Prostate gland (tissue), 2 donors: Measurements from ENCODE around the gene MYDGF. TPM values are rescaled to one million over a fixed set of nuclear protein-coding genes. Genes with fewer than 3 reads are reported as not detected.
A peak's percentile ranks its signal among the peaks of the same experiment; 100 is the strongest.

Source experiments
- DNase-seq: peaks from one replicate; pipeline ENCODE4 v3.0.0-alpha.2; 2019; ENCODE audit warnings: low spot score
- H3K27ac ChIP-seq, 2 donors: fragments of 200-600 bp; sonication (generic); 2 replicates each; pipeline ENCODE4 v1.5.1; 2017 to 2019
- H3K27me3 ChIP-seq: fragments of 200-600 bp; sonication (generic); replicated peaks from 2 replicates; pipeline ENCODE4 v1.5.1; 2019; ENCODE audit not compliant: insufficient read depth
- H3K36me3 ChIP-seq, 2 donors: fragments of 200-600 bp; sonication (generic); 1 replicate in 1 of 2; 2 replicates in 1 of 2; pipeline versions ENCODE4 v1.5.1 to v1.8.1; 2017 to 2019
- H3K4me1 ChIP-seq: fragments of 200-600 bp; sonication (generic); replicated peaks from 2 replicates; pipeline ENCODE4 v1.5.1; 2019
- H3K4me3 ChIP-seq, 2 donors: fragments of 200-600 bp; sonication (generic); 2 replicates each; pipeline ENCODE4 v1.5.1; 2017 to 2019
- H3K9me3 ChIP-seq: fragments of 200-600 bp; sonication (generic); 2 replicates; pipeline ENCODE4 v1.5.1; 2017
- CTCF ChIP-seq, 4 experiments: fragments of 200-600 bp in 2 of 4; fragments of 450-650 bp in 2 of 4; sonication (generic) in 2 of 4; IDR thresholded peaks; 1 replicate in 3 of 4; 2 replicates in 1 of 4; pipeline ENCODE4 v1.5.1; 2016 to 2019; ENCODE audit warnings: antibody characterized with exemption in 4 of 4, mild to moderate bottlenecking in 2 of 4, moderate library complexity in 2 of 4
- POLR2A ChIP-seq: fragments of 450-650 bp; IDR thresholded peaks from one replicate; pipeline ENCODE4 v1.6.1; 2016; ENCODE audit warnings: antibody characterized with exemption, mild to moderate bottlenecking
- POLR2AphosphoS5 ChIP-seq: sonication (generic); formaldehyde crosslinking; IDR thresholded peaks from one replicate; pipeline ENCODE4 v1.6.1; 2017; ENCODE audit warnings: antibody characterized with exemption
- WGBS: methylation state at CpG from one replicate; pipeline ENCODE4 v1.1.5; 2018; 5-methylcytosine and 5-hydroxymethylcytosine counted together
- intact Hi-C: fragments of 100-400 bp; cut with DNase I; formaldehyde crosslinking; loops from one replicate; pipeline ENCODE4 v1.14.2; 2022
- total RNA-seq, 2 donors: library from RNA; depleted of rRNA; stranded (reverse); fragments of >200 nt; gene quantifications; one replicate each; pipeline ENCODE4 v1.1.0, GENCODE V29; 2016

Gene MYDGF
- total RNA-seq, 2 donors from 2014 or later: 70.9 to 116 TPM

GRCh38 chr19:4676955-4677731 is 7.0 kb upstream of the MYDGF start:
- intact Hi-C loops: no loop called here
- DNase-seq: no peak
- no peaks in the 10 kb centered on the region for H3K4me1 ChIP-seq
- no peak for TF ChIP-seq POLR2A
- peak in 3 of 4 experiments; percentile 16 to 33 (median 30) for TF ChIP-seq CTCF (IDR thresholded peaks at IDR 0.05)
- no peak for TF ChIP-seq POLR2AphosphoS5
- peaks cover 0 to 14% of the 10 kb centered on the region in 2 donors for H3K36me3 ChIP-seq
- no peak overlapping the region for H3K27ac ChIP-seq
- WGBS: 68% methylated on average over 17 of the region's 17 CpGs
- H3K9me3 ChIP-seq: no peaks in the 10 kb centered on the region
- H3K4me3 ChIP-seq: no peak overlapping the region
- H3K27me3 ChIP-seq: no peaks in the 10 kb centered on the region

GRCh38 chr19:4675346-4675745 is 5.2 kb upstream of the MYDGF start:
- no peaks in the 10 kb centered on the region for H3K4me1 ChIP-seq
- H3K9me3 ChIP-seq: no peaks in the 10 kb centered on the region
- peaks cover 0 to 12% of the 10 kb centered on the region in 2 donors for H3K36me3 ChIP-seq
- DNase-seq: no peak
- intact Hi-C loops: no loop called here
- TF ChIP-seq POLR2A (no peak), POLR2AphosphoS5 (no peak), CTCF (IDR thresholded peaks at IDR 0.05) (no peak)
- H3K27ac ChIP-seq: no peak overlapping the region
- no peak overlapping the region for H3K4me3 ChIP-seq
- WGBS: 96% methylated on average over 16 of the region's 16 CpGs
- no peaks in the 10 kb centered on the region for H3K27me3 ChIP-seq

- Histone ChIP-seq H3K27me3 (no peaks in the 10 kb centered on the region), H3K4me3 (no peak overlapping the region), H3K9me3 (no peaks in the 10 kb centered on the region), H3K27ac (no peak overlapping the region), H3K4me1 (peaks cover 4% of the 10 kb centered on the region), H3K36me3 (peaks cover 0 to 8% of the 10 kb centered on the region in 2 donors)
- no peak for DNase-seq
- 96% methylated on average over 4 of the region's 4 CpGs for WGBS
- TF ChIP-seq POLR2A (no peak), CTCF (IDR thresholded peaks at IDR 0.05) (no peak), POLR2AphosphoS5 (no peak)
- intact Hi-C loops: no loop called here
Observed at GRCh38 chr19:4673726-4674125, 3.6 kb upstream of the MYDGF start.

GRCh38 chr19:4673216-4673615 is 3.1 kb upstream of the MYDGF start:
- Histone ChIP-seq H3K27ac (no peak overlapping the region), H3K4me1 (peaks cover 4% of the 10 kb centered on the region), H3K4me3 (no peak overlapping the region), H3K9me3 (no peaks in the 10 kb centered on the region), H3K36me3 (peaks cover 0 to 6% of the 10 kb centered on the region in 2 donors), H3K27me3 (no peaks in the 10 kb centered on the region)
- intact Hi-C loops: no loop called here
- no peak for TF ChIP-seq CTCF (IDR thresholded peaks at IDR 0.05)
- no peak for TF ChIP-seq POLR2AphosphoS5
- no peak for TF ChIP-seq POLR2A
- DNase-seq: no peak
- 72% methylated on average over 4 of the region's 4 CpGs for WGBS
